Hepatocyte (in vitro differentiated cells): Measurements from ENCODE around the gene ABI3. TPM values are rescaled to one million over a fixed set of nuclear protein-coding genes. Genes with fewer than 3 reads are reported as not detected.

ENCODE experiments used
- DNase-seq: peaks from one replicate; pipeline ENCODE4 v3.0.0-alpha.2; 2016; ENCODE audit warnings: low spot score
- H2AFZ ChIP-seq: fragments of 200-600 bp; sonication (generic); 2 replicates; pipeline ENCODE4 v1.6.0; 2016; ENCODE audit warnings: antibody characterized with exemption, mild to moderate bottlenecking
- H3K27ac ChIP-seq: fragments of 200-600 bp; sonication (generic); 2 replicates; pipeline ENCODE4 v1.5.1; 2016; ENCODE audit warnings: mild to moderate bottlenecking
- H3K27me3 ChIP-seq: fragments of 200-600 bp; sonication (generic); 2 replicates; pipeline ENCODE4 v1.6.1; 2016
- H3K36me3 ChIP-seq: fragments of 200-600 bp; sonication (generic); replicated peaks from 2 replicates; pipeline ENCODE4 v1.5.1; 2016; ENCODE audit warnings: low read depth; ENCODE audit not compliant: insufficient read depth
- H3K4me1 ChIP-seq: fragments of 200-600 bp; sonication (generic); 2 replicates; pipeline ENCODE4 v1.5.1; 2016; ENCODE audit warnings: mild to moderate bottlenecking, moderate library complexity; ENCODE audit not compliant: insufficient read depth
- H3K4me2 ChIP-seq: fragments of 200-600 bp; sonication (generic); 2 replicates; pipeline ENCODE4 v1.6.0; 2016
- H3K4me3 ChIP-seq: fragments of 200-600 bp; sonication (generic); 2 replicates; pipeline ENCODE4 v1.5.1; 2016; ENCODE audit warnings: mild to moderate bottlenecking
- H3K79me2 ChIP-seq: fragments of 200-600 bp; sonication (generic); 2 replicates; pipeline ENCODE4 v1.6.0; 2017; ENCODE audit warnings: mild to moderate bottlenecking
- H3K9me2 ChIP-seq: fragments of 200-600 bp; sonication (generic); replicated peaks from 2 replicates; pipeline ENCODE4 v1.6.0; 2017; ENCODE audit warnings: mild to moderate bottlenecking; ENCODE audit not compliant: insufficient read depth
- H3K9me3 ChIP-seq: fragments of 200-600 bp; sonication (generic); 2 replicates; pipeline ENCODE4 v1.5.1; 2016; ENCODE audit warnings: low read depth, mild to moderate bottlenecking
- H4K20me1 ChIP-seq: fragments of 200-600 bp; sonication (generic); 2 replicates; pipeline ENCODE4 v1.6.0; 2016; ENCODE audit warnings: mild to moderate bottlenecking; ENCODE audit not compliant: insufficient read depth, poor library complexity, severe bottlenecking
- EZH2 ChIP-seq: fragments of 200-600 bp; sonication (generic); IDR thresholded peaks from 2 replicates; pipeline ENCODE4 v1.6.1; 2016; ENCODE audit warnings: antibody characterized with exemption, mild to moderate bottlenecking, borderline replicate concordance
- EZH2phosphoT487 ChIP-seq: fragments of 200-600 bp; sonication (generic); IDR thresholded peaks from one replicate; pipeline ENCODE4 v1.6.1; 2018; ENCODE audit warnings: antibody characterized with exemption, mild to moderate bottlenecking, low read depth, moderate library complexity; ENCODE audit not compliant: unreplicated experiment, severe bottlenecking
- WGBS: methylation state at CpG from one replicate; pipeline ENCODE4 v1.1.6; 2016; ENCODE audit warnings: low lambda C conversion rate; ENCODE audit errors: missing lambda C conversion rate; 5-methylcytosine and 5-hydroxymethylcytosine counted together
- polyA plus RNA-seq: library from polyadenylated mRNA; unstranded; fragments of >200 nt; fragmentation: Nextera tagmentation; extraction: Ambion mirVana; gene quantifications from 2 replicates; pipeline ENCODE4 v1.2.1, GENCODE V29; 2016
- total RNA-seq: library from RNA; depleted of rRNA; stranded (reverse); fragments of >200 nt; gene quantifications from 2 replicates; pipeline ENCODE4 v1.2.3, GENCODE V29; 2014
- TF ChIP-seq, protein P1 (sequence below): fragments of 200-600 bp; sonication (generic); IDR thresholded peaks from 2 replicates; pipeline ENCODE4 v1.5.1; 2016; ENCODE audit warnings: antibody characterized with exemption, mild to moderate bottlenecking; ENCODE audit not compliant: poor library complexity

The ABI3 gene, protein sequence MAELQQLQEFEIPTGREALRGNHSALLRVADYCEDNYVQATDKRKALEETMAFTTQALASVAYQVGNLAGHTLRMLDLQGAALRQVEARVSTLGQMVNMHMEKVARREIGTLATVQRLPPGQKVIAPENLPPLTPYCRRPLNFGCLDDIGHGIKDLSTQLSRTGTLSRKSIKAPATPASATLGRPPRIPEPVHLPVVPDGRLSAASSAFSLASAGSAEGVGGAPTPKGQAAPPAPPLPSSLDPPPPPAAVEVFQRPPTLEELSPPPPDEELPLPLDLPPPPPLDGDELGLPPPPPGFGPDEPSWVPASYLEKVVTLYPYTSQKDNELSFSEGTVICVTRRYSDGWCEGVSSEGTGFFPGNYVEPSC
- total RNA-seq: 0.13 and 0.52 TPM in 2 replicates
- 0.29 and 0.43 TPM in 2 replicates for polyA plus RNA-seq

DNA sequence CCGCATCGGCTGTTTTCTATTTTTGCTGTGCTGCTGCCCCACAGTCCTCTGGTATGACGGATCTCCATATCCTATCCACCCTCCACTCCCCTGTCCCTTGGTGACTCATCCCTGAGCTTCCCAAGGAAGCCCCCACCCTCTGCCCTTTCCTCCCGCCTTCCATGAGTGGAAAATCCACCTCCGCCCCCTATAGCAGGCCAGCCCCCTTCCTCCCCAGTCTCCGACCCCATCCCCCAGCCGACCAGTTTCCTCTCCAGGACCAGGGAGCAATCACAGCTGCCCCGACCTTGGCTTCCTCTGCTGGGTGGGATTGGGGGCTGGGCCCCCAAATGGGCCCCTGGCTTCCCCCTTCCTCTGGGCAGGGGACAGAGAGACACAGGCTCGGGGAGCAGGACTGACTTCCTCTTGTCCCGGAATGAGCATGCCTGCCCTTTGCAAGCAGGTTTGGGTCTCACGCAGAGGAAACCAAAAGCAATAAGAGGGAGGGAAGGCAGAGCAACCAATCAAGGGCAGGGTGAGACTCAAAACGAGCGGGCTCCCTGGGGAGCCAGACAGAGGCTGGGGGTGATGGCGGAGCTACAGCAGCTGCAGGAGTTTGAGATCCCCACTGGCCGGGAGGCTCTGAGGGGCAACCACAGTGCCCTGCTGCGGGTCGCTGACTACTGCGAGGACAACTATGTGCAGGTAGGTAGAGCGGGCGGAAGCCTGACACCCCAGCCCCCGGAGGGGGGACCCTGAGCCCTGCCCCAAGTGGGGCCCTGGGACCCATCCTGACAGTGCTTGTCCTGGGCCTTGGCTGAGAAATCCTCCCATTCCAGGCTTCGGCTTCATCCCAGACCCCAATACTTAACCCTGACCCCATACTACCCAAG, at the start of gene ABI3, which contains the start of gene GNGT2:
Gene ABI3 (plus strand): TSS at position 550 of the 872 bp plus-strand sequence. CDS start 18 bp downstream, at position 568.
Gene GNGT2 (minus strand): TSS at position 417 of the 872 bp plus-strand sequence. CDS start 3,152 bp downstream, outside the sequence.
- H3K9me2 ChIP-seq: no peaks in the 10 kb centered on the region
- no peak within 1 kb of the TSS for H2AFZ ChIP-seq
- peaks cover 6% of the 10 kb centered on the region for H3K27me3 ChIP-seq
- peak; percentile 37 for DNase-seq
- no peaks in the 10 kb centered on the region for H3K79me2 ChIP-seq
- no peaks in the 10 kb centered on the region for H3K4me1 ChIP-seq
- H4K20me1 ChIP-seq: no peaks in the 10 kb centered on the region
- H3K4me3 ChIP-seq: no peak within 1 kb of the TSS
- H3K9me3 ChIP-seq: no peaks in the 10 kb centered on the region
- peak within 1 kb of the TSS; percentile 57 for H3K4me2 ChIP-seq
- TF ChIP-seq, protein P1, sequence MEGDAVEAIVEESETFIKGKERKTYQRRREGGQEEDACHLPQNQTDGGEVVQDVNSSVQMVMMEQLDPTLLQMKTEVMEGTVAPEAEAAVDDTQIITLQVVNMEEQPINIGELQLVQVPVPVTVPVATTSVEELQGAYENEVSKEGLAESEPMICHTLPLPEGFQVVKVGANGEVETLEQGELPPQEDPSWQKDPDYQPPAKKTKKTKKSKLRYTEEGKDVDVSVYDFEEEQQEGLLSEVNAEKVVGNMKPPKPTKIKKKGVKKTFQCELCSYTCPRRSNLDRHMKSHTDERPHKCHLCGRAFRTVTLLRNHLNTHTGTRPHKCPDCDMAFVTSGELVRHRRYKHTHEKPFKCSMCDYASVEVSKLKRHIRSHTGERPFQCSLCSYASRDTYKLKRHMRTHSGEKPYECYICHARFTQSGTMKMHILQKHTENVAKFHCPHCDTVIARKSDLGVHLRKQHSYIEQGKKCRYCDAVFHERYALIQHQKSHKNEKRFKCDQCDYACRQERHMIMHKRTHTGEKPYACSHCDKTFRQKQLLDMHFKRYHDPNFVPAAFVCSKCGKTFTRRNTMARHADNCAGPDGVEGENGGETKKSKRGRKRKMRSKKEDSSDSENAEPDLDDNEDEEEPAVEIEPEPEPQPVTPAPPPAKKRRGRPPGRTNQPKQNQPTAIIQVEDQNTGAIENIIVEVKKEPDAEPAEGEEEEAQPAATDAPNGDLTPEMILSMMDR: no peak
- no peak for TF ChIP-seq EZH2
- H3K27ac ChIP-seq: no peak within 1 kb of the TSS
- H3K36me3 ChIP-seq: no peaks in the 10 kb centered on the region
- 62% methylated on average over 21 of the region's 22 CpGs for WGBS

DNA sequence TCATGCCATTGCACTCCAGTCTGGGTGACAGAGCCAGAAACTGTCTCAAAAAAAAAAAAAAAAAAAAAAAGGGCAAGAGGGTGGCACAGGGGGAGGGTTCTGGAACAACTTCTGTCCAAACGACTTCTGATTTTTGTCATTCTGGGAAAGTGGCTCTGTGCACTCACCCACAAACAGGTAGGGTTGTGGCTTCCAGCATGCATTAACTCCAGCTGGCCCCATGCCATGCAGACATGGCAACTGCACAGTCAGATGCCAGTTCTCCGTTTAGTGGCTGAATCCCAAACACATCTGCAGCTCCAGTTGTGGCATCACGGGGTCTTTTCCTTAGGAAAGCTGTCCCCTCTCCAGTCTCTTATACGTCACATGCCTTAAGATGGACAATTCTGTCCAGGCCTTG, 47.6 kb upstream of the ABI3 start:
- TF ChIP-seq EZH2 (no peak), EZH2phosphoT487 (no peak)
- TF ChIP-seq, protein P1: no peak
- Histone ChIP-seq H3K36me3 (no peaks in the 10 kb centered on the region), H3K27ac (no peak overlapping the region), H3K79me2 (no peaks in the 10 kb centered on the region), H3K9me2 (no peaks in the 10 kb centered on the region), H3K9me3 (no peaks in the 10 kb centered on the region), H3K4me3 (no peak overlapping the region), H2AFZ (no peak overlapping the region), H3K27me3 (peaks cover 13% of the 10 kb centered on the region), H3K4me2 (no peak overlapping the region), H4K20me1 (no peaks in the 10 kb centered on the region), H3K4me1 (no peaks in the 10 kb centered on the region)
- no peak for DNase-seq
- WGBS: 91% methylated on average over 4 of the region's 4 CpGs

DNA sequence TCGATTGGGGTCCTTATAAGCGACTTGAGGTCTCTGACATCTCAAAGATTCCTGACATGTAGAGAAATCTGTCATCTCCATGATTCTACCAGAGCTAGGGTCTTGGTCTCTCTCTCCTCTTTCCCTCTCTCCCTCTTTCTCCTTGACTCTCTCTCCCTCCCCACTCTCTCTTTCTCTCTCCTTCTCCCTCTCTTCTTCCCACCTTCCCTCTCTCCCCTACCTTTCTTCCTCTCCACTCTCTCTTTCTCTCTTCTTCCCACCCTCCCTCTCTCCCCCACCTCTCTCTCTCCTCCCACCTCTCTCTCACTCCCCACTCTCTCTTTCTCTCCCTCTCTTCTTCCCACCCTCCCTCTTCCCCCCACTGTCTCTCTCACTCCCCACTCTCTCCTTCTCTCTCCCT, 45.4 kb upstream of the ABI3 start:
- Histone ChIP-seq H3K79me2 (no peaks in the 10 kb centered on the region), H3K27ac (no peak overlapping the region), H4K20me1 (no peaks in the 10 kb centered on the region), H3K4me3 (no peak overlapping the region), H2AFZ (no peak overlapping the region), H3K4me1 (no peaks in the 10 kb centered on the region), H3K36me3 (no peaks in the 10 kb centered on the region), H3K9me3 (no peaks in the 10 kb centered on the region), H3K4me2 (no peak overlapping the region), H3K9me2 (no peaks in the 10 kb centered on the region), H3K27me3 (peaks cover 13% of the 10 kb centered on the region)
- 100% methylated on average over 2 of the region's 2 CpGs for WGBS
- no peak for TF ChIP-seq EZH2phosphoT487
- no peak for TF ChIP-seq EZH2
- TF ChIP-seq, protein P1: no peak
- DNase-seq: no peak
